Measurements from ENCODE around the gene PLXNA2.

PLXNA2 gene

DNA sequence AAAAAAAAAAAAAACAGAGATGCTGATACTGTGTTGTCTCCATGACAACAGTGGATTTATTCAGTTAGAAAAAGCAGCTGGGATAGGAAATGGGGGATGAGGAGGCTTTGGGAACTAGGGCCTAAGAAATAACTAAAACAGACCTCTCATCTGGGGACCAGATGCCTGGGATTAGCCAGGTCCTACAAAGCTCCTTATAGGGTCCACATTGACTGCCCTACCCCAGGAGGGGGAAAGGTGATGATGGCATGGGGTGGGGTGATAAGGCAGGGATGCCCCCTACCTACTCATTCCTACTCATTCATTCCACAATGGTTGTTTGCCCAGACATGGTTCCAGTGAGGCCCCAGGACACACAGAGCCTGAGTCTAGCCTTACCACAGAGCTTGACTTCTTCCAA, 131.2 kb downstream of the PLXNA2 start:
- no peak for DNase-seq (ENCODE audit: low spot score)

DNA sequence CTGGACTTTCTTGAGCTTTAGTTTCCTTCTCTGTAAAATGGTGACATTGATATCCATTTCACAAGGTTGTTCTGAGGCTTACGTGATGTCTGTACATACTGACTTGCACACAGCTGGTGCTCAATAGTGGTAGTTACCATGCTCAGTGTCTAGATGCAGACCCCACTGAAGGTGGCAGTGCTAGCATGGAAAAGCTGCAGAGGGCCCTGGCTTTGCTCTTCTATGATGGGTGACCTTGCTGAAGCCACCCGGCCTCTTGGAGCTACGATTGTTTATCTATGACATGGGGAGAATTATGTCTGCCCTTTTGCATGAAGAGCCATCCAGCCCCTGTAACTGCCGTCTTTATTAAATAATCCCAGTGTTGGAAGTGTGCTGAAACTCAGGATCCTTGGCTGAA, 131.8 kb downstream of the PLXNA2 start:
- no peak for DNase-seq (ENCODE audit: low spot score)

DNA sequence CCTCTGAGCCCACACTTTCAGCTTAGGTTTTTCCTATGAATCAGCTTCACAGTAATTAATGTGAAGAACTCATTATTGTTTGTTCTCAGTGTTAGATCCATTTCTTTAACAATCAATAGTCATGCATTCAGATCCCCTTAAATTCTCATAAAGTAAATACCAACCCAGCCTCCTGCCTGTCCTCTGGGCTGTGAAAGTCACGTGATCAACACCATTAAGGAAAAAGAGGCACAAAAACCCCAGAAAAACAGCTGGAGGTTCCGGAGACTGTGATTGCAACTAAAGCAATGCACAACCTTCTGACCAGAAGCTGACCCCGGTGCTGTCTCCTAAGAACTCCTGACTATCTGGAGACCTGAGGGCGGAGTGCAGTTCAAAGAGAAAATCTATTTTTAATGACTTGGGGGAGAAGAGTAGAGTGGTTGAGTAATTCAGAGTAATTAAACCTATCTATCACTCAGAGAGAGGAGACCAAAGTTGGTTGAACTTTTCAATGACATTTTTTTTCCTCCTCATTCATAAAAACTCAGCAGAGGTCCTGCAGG, 132.5 kb downstream of the PLXNA2 start:
- no peak for DNase-seq (ENCODE audit: low spot score)

DNA sequence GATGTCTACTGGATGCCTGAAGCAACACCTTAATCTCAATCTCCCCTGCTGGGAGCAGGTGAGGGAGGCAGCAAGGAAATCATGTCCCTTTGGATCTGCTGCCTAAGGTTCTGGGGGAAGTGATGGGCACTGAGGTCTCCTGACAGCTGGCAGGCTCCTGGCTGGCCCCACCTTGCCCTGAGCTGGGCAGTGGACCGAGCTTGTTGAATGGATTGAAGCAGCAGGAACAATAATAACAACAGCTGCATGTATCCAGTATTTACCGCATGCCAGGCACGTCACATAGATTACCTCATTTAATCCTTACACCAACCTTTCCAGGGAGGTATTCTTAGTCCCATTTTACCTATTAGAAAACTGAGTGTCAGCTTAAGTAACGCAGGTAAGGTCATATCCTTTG, 133.9 kb downstream of the PLXNA2 start:
- no peak for DNase-seq (ENCODE audit: low spot score)

DNA sequence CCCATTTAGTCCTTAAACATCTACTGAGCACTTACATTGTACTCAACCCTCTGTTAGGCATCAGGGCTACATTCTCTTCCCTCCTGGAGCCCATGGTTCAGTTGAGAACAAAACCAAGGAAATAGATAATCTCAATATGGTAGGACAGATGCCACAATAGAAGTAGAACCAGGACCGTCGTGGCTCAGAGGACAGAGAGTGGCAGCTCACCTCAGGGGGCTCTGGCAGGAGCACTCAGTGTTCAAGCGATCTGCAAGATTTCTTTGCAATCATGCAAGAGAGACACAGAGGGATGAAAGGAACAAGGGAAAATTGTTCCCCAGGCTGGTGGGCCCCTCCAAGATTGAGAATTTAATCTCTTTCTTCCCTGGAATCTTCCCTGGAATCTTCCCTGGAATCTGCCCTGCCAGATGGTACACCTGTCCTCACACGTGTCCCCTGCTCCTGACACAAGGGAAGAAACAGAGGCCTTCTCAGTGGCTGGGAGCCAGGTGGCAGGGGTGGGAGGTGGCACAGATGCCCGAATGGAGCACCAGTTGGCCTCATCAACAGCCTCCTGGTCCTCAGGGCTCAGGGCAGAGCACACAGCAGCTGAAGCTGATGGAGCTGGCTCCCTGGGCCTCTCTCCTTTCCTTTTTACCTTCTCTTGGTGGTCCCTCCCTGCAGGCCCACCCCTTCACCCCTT, 135.4 kb downstream of the PLXNA2 start:
- no peak for DNase-seq (ENCODE audit: low spot score)

DNA sequence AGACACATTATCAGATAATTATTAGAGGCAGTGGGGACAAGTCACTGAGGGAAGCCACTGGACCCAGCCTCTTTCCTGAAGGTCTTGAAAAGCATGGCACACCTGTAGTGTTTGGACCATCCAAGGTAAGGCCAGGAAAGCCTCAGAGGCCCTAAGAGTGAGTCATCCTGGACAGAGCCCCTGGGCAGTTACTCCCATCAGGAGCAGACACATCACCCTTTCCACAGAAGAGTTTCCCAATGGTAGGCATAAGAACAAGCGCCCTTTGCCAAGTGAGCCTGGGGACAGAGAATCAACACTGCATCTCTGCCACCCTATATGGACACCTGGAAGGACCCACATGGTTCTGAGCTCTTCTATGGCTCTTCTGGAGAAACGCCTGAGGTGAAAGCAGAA, 136.0 kb downstream of the PLXNA2 start:
- DNase-seq (ENCODE audit: low spot score): no peak

DNA sequence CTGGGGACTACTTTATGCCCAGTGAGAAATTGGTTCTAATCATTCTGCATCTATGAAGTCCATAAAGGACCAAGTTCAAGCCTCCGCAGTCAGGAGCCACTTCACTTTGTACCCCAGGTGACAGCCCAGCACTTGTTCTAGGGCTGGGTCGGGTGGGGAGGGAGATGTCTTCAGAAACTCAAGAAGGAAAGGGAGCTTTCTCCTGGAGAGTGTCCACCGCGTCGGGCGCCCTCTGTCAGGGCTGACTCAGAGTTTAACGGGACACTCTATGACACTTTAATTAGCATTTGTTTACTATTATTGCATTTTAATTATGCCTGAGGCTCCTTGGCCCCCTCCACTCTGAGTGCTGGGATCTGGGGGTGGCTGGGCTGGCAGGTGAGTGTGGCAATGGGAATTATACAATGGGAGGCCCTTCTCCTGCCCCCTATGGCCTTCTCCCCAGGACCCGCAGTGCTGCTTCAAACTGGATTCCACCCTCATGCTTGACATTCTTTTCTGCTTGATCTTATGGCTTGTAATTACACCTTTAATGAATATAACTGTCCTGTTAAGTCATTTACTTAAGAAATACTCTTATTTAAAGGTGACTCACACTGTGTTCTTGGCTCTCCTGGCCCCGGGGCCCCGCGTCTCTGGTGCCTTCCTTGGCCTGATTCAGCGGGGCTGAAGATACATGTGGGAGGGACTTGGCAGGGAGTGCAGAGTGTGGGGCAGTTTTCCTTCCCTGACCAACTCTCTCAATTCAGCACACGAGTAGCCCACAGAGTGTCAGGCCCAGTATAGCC, 136.6 kb downstream of the PLXNA2 start:
- DNase-seq (ENCODE audit: low spot score): no peak

DNA sequence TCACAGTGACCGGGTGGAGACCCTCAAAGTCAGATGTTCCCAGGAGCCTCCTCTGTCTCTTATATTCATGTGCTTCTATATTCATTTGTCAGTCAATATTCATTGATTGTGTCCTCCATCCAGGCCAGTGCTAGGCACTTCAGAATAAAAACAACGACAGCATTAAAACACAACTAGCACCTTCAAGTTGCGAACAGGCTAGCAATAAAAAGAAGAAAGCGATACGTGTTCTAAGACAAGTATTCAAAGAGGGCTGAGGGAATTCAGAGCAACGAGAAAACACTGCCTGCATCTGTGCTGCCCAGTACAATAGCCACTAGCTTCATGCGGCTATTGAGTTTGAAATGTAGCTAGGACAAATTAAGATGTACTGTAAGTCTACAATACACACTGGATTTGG, 138.0 kb downstream of the PLXNA2 start:
- DNase-seq (ENCODE audit: low spot score): no peak

DNA sequence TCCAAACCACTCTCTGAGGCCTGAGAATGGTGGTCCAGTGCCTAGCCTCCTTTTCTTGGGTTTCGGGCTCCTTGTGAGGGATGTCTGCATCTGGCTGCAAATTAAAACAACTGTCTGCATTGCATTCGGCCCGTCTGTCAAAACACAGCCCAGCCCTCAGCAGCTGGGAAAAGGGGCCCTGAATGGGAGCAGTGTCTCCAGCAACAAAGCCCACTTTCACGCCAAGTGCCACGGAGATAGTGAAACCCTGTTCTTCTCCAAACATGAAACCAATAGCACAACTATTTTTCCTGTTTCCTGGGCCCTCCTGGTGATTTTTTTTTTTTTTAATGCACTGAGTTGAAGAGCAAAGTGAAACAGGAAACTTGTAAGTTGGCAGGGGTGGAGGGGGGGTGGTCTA, 138.4 kb downstream of the PLXNA2 start:
- DNase-seq (ENCODE audit: low spot score): no peak

DNA sequence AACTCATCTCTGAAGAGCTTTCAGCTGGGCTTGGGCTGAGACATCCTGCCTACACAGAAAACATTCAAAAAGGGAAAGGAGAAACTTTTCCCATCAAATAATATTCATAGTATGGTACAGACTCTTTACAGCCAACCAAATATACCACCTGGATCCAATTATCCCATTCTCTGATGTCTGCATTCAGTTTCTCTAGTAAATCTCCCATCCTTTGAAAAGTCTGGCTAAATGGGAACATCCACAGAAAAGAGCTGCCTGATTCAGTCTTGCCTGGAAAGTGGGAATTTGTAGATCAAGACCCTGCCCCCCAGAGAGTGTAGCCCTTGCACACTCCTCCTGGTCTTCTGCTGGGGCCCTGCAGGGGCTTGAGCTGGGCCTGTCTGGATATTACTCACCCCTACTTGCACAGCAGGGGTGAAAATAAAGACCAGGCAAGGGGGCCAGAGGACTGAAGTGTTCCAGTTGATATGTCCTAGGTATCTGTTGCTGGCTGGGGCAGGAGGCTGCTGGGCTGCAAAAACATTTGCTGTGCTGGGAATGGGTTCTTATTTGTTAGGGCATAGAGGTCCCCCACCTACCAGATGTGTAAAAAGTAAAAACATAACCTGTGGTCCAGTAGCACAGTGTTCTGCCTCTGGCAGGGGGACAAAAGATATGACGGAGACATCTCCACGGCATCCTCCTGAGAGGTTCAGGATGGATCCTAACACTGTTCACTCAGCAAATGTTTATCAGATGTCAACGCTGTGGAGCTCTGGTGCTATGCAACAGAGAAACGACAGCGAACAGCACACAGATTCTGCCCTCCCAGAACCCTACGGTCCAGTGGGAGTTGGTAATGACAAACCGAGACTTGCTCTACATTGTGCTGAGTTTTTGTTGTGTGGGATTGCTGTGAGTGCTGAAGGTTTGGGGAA, 140.3 kb downstream of the PLXNA2 start:
- DNase-seq (ENCODE audit: low spot score): no peak

DNA sequence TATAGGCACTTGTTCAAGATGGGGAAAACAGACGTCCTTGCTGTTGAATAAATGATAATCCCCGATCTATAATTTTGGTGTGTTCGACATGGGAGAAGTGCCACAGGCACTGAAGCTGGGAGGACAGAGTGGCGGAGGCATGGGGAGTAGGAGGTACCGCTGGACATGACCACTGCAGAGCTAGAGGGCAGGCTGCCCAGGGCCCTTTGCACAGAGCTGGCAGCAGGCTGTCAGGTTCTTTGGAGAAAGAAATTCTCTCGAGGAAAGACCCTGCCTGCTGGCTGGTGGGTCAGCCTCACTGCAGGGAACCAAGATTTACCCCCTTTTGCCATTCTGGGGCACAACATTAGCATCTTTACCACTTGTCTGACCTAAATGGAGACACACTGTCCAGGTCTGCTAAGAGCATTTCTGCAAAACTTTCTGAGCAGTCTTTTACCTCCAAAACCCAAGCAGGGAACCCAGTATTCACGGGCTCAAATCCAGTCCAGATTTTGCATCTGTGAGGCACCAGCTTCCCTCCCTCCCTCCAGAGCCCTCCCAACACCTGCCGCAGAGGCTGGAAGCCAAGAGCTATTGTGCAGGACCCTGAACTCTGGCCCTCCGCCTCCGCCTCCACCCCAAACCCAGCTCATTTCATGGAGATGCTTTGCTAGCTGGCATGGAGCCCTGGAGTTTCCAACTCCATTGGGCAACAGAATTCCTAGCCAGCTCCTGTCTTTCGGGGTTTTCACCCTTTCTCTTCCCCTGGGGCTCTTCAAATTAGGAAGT, 142.3 kb downstream of the PLXNA2 start:
- DNase-seq (ENCODE audit: low spot score): no peak

DNA sequence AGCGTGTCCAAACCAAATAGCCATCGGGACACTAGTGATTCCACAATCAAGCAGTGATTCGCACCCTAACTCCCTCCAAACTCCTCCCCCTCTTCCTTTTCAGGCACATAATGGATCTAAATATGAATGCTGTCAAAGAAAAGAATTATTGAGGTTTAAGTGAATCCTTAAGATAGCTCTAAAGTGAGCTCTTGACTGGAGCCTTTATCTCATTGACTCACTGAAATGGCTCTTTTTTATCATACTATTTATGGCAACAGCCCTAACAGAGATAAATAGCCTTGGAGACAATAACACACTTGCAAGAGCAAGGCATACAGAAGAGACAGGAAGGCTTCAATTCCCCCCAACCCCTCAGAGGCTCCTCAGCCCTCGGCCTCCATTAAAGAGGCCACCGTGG, 143.3 kb downstream of the PLXNA2 start:
- DNase-seq (ENCODE audit: low spot score): no peak

DNA sequence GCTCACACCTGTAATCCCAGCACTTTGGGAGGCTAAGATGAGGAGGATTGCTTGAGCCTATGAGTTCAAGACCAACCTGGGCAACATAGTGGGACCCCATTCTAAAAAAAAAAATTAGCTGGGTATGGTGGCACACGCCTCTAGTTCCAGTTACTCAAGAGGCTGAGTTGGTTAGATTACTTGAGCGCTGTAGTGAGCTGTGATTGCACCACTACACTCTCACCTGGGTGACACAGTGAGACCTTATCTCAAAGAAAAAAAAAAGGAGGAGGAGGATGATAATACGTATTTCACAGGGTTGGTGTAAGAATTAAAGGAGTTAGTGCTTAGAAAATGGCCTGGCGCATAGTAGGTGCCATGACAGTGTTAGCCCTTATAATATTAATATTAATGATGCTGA, 144.1 kb downstream of the PLXNA2 start:
- no peak for DNase-seq (ENCODE audit: low spot score)

DNA sequence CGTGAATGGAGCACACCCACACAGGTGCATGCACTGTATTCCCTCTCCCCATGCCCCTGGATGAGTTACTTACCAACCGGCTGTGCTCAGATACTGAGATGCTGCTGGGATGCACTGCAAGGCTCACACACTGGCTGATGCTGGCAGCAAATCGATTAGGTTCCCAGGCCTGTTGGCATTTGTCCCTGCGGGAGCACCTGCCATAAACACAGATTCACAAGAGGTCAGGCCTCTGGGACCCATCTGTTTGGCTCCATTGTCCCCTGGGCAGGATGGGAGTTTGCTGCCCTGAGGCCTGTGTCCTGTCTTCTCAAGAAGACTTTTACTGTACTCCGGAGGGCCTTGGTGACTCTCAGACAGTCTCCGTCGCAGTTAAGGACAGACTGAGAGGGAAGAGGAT, 145.4 kb downstream of the PLXNA2 start:
- no peak for DNase-seq (ENCODE audit: low spot score)

DNA sequence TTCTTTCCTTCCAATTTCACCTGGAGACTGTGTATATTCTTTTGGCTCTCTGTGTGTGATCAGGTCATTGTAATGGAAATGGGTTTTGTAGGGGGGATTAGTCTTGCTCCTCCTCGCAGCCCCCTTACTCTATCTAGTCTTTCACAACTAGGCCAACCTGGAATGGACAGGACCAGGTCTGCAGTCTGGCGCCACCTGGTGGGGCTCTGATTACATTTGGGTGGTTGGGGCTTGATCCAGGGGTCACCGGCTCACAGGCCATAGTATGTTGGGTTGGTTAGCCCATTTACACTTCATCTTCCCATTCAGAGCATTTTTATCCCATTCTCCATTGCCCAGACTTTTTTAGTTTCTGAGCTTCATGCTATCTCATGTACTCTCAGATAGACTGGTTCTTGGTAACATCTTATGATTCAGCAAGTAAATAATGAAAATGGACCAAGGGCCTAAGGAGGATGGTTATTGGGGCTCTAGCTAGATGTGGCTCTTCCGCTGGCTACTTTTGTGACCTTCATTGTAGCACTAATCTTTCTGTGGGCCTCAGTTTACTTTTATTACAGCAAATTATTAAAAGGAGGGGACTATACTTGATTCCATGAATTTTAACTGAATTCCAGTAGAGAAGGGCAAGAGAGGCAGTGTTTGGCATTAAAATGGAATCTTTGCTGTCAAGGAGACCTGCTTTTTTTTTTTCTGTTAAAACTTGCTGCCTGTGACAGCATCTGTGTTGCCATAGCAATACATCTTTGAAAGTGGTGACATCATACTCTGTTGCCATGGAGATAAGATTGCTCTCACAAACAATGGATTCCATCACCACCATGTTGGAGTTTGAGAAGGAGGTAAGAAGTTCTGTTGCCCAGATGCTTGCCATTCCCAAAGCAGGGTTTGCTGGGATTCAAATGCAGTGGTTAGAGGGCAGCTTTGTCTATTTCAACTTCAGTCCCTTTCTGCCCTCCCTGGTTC, 150.1 kb downstream of the PLXNA2 start:
- DNase-seq (ENCODE audit: low spot score): peak; percentile 32

DNA sequence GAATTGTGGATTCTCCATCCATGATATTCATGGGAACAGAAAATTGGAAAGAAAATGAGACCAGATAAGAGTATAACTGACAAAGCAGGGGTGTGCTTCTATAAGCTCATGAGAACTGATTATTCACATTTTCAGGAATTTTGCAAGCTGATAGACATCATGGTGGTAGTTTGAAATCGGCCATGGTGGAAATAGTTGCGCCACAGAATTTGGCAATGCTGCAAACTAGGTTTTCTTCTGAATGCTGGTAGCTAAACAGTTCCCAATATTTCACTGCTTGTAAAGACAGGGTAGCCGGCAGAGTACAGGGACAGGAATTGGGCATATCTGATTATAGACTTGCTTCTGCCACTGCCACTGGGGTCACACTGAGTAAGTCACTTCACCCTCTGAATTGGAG, 151.1 kb downstream of the PLXNA2 start:
- no peak for DNase-seq (ENCODE audit: low spot score)

DNA sequence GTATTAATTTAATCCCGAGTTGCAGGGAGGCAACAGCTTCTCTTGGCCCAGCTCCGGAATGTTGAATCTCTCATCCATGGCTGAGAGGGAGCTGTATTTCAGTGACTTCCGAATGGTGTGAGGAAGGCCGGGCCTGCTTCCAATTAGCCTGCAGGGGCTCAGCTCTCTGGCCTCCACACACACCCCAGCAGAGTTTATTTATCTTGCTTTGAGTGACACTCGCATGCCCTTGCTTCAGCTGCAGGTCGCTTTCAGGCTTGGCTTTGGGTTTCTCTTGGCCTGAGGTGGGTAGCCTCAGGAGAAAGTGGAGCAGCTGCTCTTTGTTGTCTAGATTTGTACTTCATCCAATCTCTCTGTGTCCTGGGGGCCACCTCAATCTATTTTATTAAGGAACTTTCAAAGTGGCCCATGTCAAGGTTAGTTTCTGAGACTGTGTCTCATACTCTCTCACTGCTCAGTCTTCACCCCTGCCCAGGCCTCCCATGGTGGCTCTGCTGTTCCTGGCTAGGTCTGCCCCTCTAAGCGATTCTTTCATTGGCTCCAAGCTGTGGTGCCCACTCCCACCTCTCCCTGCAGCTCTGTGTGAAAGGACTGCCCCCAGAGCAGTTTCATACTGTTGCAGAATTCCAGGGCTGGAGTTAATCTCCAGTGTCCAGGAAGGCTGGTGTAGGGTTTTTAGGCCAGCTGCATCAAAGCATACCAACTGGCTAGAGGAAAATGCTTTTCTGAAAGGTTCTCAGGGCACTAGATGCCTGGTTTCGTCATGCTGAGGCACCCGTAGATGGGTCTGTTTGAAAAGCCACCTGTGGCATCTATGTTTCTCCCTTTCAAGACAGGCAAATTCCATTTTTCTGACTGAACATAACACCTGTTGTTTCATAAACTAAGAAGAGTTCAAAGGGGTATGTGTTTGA, 153.5 kb downstream of the PLXNA2 start:
- DNase-seq (ENCODE audit: low spot score): no peak

DNA sequence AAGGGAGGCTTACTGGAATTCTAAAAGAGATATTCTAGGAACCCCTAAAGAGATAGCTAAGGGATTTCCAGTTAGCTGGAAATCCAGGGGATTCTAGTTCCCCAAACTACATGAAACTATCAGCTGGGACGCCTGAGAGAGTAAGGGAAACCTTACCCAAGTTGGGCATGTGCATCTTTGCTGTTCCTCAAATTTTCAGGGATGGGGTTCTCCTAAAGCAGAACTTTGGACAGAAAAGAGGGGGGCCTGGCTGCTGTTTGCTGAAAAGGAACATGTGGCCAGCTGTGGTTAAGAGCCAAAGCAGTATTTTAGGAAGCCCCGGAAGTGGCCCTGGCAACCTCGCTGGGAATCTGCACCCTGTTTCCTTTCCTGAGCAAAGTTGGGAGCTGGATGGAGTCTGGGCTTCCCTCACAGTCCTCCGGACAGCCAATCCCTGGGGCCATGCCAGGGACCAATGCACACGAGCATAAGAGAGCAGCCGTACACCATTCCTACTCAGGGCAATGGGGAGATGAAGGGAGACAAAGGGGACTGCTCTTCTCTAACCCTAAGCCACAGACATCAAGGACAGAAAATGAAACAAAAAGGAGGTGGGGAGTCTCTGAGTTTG, 154.3 kb downstream of the PLXNA2 start:
- DNase-seq (ENCODE audit: low spot score): no peak

DNA sequence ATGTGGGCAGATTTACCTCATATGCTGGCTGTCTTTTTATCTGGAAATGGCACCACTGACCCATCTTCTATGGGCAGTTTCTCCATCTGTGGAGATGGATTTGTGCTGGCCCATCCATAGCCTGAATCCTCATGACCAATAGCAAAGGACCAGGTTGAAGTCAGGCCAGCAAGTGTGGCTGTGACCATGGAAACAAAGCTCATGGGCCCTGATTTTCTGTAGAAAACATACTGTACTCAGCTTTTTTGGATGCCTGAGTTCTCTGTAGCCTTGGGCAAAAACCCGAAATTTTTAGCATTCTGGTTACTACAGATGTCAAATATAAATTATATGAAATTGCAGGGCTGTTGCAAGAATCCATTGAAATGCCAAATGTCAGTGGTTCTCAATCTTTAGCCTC, 155.0 kb downstream of the PLXNA2 start:
- no peak for DNase-seq (ENCODE audit: low spot score)
